GM18868 (cell line): ENCODE data around the gene PEG3.

Experiments used
- ATAC-seq: cut with Tn5 transposase; IDR thresholded peaks from one replicate; pipeline ENCODE4 v1.9.1; 2021; ENCODE audit warnings: mild to moderate bottlenecking, moderate library complexity; ENCODE audit not compliant: unreplicated experiment

The PEG3 gene

DNA sequence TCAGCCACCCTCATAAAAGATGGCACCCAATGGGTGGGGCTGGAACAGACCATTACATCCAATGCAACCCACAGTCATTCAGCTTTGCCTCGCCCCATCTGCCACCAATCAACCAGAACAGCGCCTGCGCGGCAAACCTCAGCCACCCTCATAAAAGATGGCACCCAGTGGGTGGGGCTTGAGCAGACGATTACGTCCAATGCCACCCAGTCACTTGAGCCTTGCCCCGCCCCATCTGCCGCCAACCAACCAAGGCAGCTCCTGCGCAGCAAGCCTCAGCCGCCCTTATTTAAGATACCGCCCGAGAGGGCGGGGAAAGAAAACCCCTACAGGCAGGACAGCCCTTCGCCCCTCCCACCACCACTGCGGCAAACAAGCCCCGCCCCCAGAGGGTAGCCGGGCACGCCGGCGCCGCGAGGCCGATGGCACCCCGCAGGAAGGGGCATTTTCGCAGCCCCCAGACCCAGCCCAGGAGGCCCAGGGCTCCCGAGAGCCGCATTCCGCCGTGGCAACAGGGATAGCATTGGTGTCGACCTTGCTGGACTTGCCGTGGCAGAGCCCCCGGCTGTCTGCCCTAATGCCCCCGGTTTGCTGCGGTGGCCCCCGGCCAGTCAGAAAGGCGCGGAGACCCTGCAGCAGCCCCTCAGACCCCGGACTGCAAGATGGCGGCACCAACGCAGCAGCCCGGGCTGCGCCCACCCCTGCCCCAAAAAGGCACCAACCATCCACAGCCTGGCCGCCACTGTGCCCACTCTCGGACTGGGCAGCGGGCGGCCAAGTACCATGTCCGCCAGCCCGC is 675 bp downstream of the PEG3 start:
- no peak for ATAC-seq

GRCh38 chr19:56838909-56839651 is 1.4 kb downstream of the PEG3 start:
- no peak for ATAC-seq

DNA sequence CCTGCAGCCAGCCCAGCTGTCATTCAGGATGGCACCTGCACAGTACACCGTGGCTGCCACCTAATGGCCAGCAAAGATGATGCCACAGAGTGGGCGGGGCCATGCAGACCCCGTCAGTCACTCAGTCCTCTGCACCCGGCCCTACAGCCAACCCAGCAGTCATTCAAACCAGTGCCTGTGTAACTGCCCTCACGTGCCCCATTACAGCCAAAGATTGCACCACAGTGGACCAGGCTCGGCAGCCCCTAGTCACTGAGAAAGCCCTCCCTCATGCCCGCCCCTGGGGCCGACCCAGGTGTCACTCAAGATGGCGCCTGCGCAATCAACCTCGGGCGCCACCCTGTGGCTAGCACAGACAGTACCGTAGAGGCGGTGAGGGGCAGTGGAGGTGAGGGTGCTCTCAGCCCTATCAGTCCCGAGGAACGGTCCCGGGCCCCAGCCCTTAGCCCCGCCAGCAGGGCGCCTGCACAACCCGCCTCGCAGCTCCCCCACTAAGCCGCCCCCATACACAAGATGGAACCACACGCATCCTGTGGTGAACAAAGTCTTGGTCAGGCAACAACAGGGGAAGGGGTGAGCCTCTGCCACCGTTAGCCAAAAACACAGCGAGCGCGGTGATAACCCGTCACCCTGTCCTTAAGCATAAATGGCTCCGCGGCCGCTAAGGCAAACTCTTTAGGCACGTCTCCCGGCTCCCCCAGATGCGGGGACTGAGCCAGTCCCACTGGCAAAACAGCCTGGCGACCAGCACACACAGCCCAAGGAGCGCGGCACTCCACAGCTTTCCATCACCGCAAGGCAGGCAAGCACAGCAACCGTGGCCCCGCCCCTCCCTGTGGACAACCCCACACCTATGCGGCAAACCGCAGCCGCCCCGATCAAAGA is 2.3 kb downstream of the PEG3 start:
- no peak for ATAC-seq

- ATAC-seq, result no peak
Observed at GRCh38 chr19:56837492-56838023, 3.0 kb downstream of the PEG3 start.

DNA sequence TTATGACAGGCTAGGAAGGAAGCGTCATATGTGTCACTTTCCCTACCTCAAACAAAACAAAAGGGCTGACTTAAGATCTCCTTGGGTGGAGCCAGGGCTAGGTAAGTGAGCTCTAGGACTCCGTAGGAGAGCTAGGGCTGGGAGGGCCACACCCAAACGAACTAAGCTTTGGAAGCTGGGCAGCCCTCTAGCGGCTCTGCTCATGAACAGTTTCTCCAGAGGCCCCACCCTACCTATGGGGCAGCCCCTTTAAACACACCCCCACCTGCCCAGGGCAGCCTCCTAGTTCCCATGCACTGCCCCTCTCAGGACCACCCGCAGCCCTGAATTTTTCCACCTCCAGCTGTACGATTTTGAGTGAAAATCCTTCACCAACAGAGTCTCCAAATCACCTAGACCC is 3.5 kb downstream of the PEG3 start:
- no peak for ATAC-seq

DNA sequence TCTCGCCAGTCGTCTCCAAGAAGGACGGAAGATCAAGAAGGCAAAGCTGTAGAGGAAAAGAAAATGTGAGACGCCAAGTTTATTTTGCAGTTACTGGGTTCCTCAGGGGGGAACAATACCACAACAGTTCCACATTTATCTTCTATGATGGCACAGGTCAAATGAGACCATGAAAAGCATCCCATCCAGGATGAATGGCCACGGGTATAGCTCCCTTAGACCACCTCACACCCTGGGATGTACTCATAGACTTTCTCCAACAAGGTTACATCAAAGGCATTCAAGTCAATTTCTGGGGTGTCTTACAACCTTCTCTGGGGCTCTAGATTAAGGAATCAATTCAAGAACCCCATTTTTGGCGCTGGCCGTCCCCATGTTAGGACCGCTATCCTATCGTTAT is 4.5 kb downstream of the PEG3 start:
- ATAC-seq, result no peak

DNA sequence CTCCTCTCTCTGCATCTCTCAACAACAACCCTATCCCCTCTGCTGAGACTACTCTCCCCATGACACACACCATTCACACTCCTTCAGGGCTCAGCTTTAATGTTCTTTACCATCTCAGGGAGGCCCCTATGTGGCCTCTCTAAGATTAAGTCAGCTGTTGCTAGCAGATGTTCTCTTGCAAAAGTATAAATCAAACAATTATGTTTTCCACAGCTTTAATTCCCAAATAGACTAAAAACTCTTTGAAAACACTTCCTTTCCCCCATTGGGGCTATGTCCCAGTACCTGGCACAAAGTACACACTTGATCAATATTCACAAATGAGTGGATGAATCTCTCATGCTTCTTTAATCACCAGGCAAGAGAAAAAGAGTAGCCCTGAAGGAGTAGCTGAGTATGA is 5.1 kb downstream of the PEG3 start:
- ATAC-seq, result no peak

DNA sequence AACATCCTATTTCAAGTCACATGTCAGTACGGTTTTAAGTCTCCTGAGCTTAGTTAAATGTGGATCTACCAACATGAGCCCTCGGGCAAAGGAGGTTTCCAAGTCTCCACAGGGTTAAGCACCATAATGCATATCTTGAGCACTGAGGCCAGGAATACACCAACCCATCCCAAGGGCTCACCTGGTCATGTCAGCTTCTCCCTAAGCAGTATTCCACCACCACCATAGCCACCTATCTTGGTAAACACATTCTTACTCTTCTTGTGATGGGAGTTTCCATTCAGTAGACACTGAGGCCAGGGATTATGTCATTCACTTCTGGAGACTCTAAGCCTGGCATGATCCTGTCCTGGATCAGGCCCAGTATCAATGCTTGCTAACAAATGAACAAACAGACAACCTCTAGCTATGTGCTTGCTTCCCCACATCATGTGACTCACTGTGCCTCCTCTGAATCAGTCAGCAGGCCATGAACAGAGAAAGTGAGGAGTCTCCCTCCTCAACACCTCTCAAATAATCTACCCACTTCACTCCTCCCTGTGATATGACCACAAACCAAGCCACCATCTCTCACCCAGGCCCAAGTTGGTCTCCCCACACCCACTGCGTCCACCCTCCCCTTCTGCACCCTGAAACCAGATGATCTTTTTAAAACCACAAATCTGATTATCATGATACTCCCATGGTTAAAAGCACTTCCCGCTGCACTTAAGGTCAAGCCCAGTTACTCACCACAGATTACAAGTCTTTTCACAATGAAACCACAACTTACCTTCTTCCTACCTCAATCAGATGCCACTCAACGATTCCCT is 5.8 kb downstream of the PEG3 start:
- no peak for ATAC-seq

- ATAC-seq, result no peak
Observed at GRCh38 chr19:56832352-56832928, 8.1 kb downstream of the PEG3 start.

DNA sequence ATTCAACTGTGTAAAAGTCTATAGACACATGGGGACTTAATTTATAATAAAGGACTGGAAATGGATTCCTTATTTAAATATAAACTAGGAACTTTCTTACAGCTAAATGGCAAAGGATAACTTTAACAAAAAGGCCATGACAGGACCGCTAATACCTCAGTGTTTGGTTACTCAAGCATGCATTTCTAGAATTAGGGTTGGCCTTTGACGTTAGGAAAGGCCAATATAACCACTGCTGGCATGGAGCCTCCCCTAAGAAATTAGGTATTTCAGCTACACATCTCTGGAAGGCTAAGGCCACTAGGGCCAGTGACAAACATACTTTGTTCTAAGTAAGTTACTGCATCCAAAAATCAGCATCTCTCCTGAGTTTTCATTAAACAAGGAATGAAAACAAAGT is 9.3 kb downstream of the PEG3 start:
- ATAC-seq, result no peak

DNA sequence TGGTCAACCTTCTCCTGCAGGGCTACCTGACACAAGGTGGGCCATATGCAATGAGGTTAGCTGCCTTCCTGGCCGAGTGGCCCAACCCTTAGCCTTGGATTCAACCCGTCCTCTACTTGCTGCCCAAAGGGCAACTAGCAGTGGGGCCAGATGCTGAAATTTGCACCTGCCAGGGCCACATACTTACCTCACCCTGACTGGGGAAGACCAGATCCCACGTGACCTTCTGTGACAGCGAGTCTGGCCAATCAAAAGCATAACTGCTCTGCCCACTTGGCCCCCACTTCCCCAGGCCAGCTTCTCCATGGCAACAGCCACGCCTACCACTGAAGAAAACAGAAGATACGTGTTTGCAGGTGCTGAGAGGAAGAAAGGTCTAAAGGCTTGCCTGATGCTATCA is 10.9 kb downstream of the PEG3 start:
- ATAC-seq, result no peak

DNA sequence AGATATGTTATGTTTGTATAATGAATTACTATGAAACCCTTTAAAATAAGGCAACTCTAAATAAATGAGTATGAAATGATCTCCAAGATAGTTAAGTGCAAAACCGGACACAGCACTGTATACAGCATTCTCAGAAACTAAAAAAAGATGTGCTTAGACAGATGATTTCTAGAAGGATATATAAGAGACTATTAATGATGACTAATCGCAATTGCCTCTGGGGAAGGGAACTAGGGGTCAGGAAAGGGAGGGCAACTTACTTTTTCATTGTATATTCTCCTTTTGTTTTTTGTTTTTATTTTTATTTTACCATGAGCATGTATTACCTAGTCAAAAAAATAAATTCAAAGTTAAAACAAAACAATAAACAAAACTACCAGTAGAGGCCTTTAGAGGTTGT is 12.8 kb downstream of the PEG3 start:
- no peak for ATAC-seq

DNA sequence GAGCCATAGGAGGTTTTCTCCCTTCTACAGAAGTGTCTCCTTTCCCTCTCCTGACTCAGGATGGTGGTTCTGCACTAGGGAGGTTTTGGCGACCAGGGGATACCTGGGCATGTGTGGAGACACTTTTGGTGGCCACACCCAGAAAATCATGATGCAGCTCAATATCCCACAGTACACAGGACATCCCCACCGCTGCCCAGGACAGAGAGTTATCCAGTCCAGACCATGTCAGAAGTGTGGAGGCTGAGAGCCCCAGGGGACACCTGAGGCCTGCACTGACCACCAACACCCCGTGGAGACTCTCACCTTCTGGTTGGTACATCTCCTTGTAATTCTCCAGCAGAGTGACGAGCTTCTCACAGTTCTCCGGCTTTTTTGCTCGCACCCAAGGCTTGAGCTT is 16.6 kb downstream of the PEG3 start:
- no peak for ATAC-seq

- no peak for ATAC-seq
Observed at GRCh38 chr19:56823417-56823816, 17.1 kb downstream of the PEG3 start.

DNA sequence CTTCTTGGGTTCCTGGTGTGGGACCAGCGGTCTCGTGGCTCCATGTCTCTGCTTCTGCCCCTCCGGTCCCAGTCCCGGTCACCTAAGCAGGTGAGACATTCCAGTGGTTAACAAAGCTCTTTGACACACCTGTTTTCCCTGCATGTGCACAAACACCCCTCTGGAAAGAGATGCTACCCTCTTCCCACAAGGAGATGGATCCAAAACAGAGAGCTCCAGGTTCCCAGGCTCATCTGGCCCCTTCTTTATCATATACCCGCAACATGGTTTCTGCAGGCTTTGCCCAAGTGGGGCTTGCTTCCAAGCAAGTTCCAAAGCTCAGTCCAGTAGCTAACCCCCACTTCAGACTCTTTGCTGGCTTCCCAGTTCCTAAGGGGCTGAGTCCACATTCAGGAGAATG is 17.8 kb downstream of the PEG3 start:
- no peak for ATAC-seq

GRCh38 chr19:56821675-56822074 is 18.9 kb downstream of the PEG3 start:
- no peak for ATAC-seq

GRCh38 chr19:56821209-56821608 is 19.3 kb downstream of the PEG3 start:
- no peak for ATAC-seq

GRCh38 chr19:56819166-56819565 is 21.4 kb downstream of the PEG3 start:
- no peak for ATAC-seq

GRCh38 chr19:56814656-56815055 is 25.9 kb downstream of the PEG3 start:
- no peak for ATAC-seq

DNA sequence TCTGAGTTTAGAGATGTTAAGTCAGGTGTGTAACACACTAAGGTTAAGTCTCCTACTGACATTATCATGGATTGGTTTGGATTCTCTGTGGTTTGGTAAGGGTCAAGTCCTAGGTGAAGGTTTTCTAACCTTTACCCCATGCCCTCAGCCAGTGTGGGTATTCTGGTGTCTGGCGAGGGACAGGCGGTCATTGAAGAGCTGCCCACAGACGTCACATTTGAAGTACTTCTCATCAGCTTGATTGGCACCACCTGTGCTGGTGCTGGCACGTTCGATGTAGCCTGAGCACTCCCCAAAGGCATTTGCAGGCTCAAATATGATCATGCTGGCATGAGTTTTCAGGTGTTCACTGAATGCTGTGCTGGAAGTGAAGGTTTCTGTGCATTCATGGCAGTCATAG is 27.0 kb downstream of the PEG3 start:
- no peak for ATAC-seq
